Upper lobe of right lung (tissue), 1 donor: ENCODE measurements around the gene ZNF747. TPM values are rescaled to one million over a fixed set of nuclear protein-coding genes. Genes with fewer than 3 reads are reported as not detected.

ENCODE experiments used
- ATAC-seq: fragments of 200-7000 bp; cut with Tn5 transposase; one replicate; pipeline ENCODE4 v1.9.1; 2020; ENCODE audit warnings: mild to moderate bottlenecking, moderate library complexity
- DNase-seq: peaks from one replicate; pipeline ENCODE4 v3.0.0-alpha.2; 2020
- H3K27ac ChIP-seq: fragments of 200-600 bp; one replicate; pipeline ENCODE4 v1.8.0; 2022
- H3K27me3 ChIP-seq: fragments of 200-600 bp; one replicate; pipeline ENCODE4 v1.8.0; 2022; ENCODE audit warnings: mild to moderate bottlenecking
- H3K36me3 ChIP-seq: fragments of 200-600 bp; one replicate; pipeline ENCODE4 v1.8.0; 2022
- H3K4me1 ChIP-seq: fragments of 200-600 bp; one replicate; pipeline ENCODE4 v1.8.0; 2022
- H3K4me3 ChIP-seq: fragments of 200-600 bp; one replicate; pipeline ENCODE4 v1.8.0; 2022; ENCODE audit warnings: mild to moderate bottlenecking
- H3K9me3 ChIP-seq: fragments of 200-600 bp; one replicate; pipeline ENCODE4 v1.8.0; 2022
- intact Hi-C: fragments of 100-400 bp; cut with DNase I; formaldehyde crosslinking; loops from one replicate; pipeline ENCODE4 v1.11.0; 2022
- total RNA-seq: library from RNA; stranded (reverse); fragmentation: NEBNext Ultra II Directional; extraction: Animal tissue kit (Norgen Biotek cat#: 25700); gene quantifications from one replicate; pipeline ENCODE4 v1.2.1, GENCODE V29; 2021
- TF ChIP-seq, protein P1 (sequence below): fragments of 200-600 bp; IDR thresholded peaks from one replicate; pipeline ENCODE4 v1.8.0; 2022; ENCODE audit warnings: antibody characterized with exemption
- donor health status: DM: no; HTN: yes; CAD: no; lungs with severe emphysema.

Gene ZNF747
- total RNA-seq, 1 donor from 2014 or later, result 11.5 TPM

DNA sequence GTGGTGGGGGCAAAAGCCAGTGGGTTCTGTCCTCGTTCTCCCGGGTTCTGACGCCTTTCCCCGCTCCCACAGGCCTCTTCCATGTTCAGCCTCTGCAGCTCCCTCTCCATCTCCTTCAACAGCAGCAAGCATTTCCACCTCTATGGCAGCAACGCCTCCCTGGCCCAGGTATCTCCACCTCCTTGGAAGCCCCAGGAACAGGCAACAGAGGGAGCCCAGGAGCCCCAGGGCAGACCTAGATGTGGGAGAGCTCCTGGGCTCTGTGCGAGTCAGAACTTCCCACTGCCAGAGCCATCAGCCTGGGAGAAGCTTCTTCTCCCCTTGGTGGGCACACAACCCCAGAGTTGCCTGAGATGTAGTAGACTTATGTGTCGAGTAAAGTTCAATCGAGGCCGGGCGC, 16.1 kb downstream of the ZNF747 start:
- no peak for DNase-seq
- H3K27me3 ChIP-seq, result no peaks in the 10 kb centered on the region
- H3K9me3 ChIP-seq, result no peaks in the 10 kb centered on the region
- intact Hi-C loops, result no loop called here
- peaks cover 12% of the 10 kb centered on the region for H3K36me3 ChIP-seq
- H3K4me1 ChIP-seq, result no peaks in the 10 kb centered on the region
- TF ChIP-seq, protein P1, sequence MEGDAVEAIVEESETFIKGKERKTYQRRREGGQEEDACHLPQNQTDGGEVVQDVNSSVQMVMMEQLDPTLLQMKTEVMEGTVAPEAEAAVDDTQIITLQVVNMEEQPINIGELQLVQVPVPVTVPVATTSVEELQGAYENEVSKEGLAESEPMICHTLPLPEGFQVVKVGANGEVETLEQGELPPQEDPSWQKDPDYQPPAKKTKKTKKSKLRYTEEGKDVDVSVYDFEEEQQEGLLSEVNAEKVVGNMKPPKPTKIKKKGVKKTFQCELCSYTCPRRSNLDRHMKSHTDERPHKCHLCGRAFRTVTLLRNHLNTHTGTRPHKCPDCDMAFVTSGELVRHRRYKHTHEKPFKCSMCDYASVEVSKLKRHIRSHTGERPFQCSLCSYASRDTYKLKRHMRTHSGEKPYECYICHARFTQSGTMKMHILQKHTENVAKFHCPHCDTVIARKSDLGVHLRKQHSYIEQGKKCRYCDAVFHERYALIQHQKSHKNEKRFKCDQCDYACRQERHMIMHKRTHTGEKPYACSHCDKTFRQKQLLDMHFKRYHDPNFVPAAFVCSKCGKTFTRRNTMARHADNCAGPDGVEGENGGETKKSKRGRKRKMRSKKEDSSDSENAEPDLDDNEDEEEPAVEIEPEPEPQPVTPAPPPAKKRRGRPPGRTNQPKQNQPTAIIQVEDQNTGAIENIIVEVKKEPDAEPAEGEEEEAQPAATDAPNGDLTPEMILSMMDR, result no peak
- H3K4me3 ChIP-seq, result no peak overlapping the region
- ATAC-seq, result no peak
- no peak overlapping the region for H3K27ac ChIP-seq

- H3K27me3 ChIP-seq, result no peaks in the 10 kb centered on the region
- DNase-seq (no peak), ATAC-seq (no peak)
- TF ChIP-seq, protein P1, result no peak
- H3K27ac ChIP-seq, result no peak overlapping the region
- intact Hi-C loops, result no loop called here
- no peaks in the 10 kb centered on the region for H3K4me1 ChIP-seq
- peaks cover 12% of the 10 kb centered on the region for H3K36me3 ChIP-seq
- no peaks in the 10 kb centered on the region for H3K9me3 ChIP-seq
- H3K4me3 ChIP-seq, result no peak overlapping the region
These were observed 19.4 kb downstream of the ZNF747 start for GRCh38 chr16:30515275-30515674.

- Histone ChIP-seq H3K27ac (no peak overlapping the region), H3K36me3 (peaks cover 12% of the 10 kb centered on the region), H3K4me3 (no peak overlapping the region), H3K9me3 (no peaks in the 10 kb centered on the region), H3K27me3 (no peaks in the 10 kb centered on the region), H3K4me1 (no peaks in the 10 kb centered on the region)
- TF ChIP-seq, protein P1, result no peak
- DNase-seq, result no peak
- ATAC-seq, result no peak
- intact Hi-C loops, result no loop called here
These were observed 23.1 kb downstream of the ZNF747 start for GRCh38 chr16:30511509-30511908.

GRCh38 chr16:30510376-30510938, 24.2 kb downstream of the ZNF747 start:
- ATAC-seq (no peak), DNase-seq (no peak)
- peaks cover 9% of the 10 kb centered on the region for H3K36me3 ChIP-seq
- no peak overlapping the region for H3K27ac ChIP-seq
- H3K4me3 ChIP-seq, result no peak overlapping the region
- intact Hi-C loops, result no loop called here
- no peaks in the 10 kb centered on the region for H3K4me1 ChIP-seq
- TF ChIP-seq, protein P1, result no peak
- no peaks in the 10 kb centered on the region for H3K27me3 ChIP-seq
- no peaks in the 10 kb centered on the region for H3K9me3 ChIP-seq

DNA sequence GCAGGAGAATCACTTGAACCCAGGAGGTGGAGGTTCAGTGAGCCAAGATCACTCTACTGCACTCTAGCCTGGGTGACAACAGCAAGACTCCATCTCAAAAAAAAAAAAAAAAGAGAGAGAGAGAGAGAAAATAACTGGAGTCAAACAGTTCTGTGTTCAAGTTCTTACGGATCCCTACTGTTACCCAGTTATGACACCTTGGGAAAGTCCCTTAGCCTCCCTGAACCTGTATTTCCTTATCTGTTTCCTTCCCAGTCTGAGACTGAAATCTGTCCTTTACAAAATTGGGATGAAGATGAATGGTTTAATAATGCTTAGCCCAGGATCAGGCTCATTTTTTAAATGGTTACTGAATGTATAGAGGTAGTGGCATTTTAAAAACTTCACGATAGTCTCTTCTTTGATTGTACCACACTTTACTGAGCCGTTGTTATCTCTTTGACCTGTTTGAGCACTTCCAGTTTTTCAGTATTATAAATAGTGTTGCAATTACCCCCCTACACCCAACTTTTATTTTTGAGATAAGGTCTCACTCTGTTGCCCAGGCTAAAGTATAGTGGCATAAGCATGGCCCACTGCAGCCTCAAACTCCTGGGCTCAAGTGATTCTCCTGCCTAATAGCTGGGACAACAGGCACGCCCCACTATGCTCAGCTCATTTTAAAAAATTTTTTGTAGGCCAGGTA, 25.4 kb downstream of the ZNF747 start:
- Histone ChIP-seq H3K27ac (no peak overlapping the region), H3K4me1 (no peaks in the 10 kb centered on the region), H3K27me3 (no peaks in the 10 kb centered on the region), H3K36me3 (peaks cover 12% of the 10 kb centered on the region), H3K9me3 (no peaks in the 10 kb centered on the region), H3K4me3 (no peak overlapping the region)
- TF ChIP-seq, protein P1, result no peak
- intact Hi-C loops, result no loop called here
- no peak for ATAC-seq
- no peak for DNase-seq
